ENCODE results near the gene VWA3B. TPM values are rescaled to one million over a fixed set of nuclear protein-coding genes. Genes with fewer than 3 reads are reported as not detected.

VWA3B gene
- total RNA-seq, 1 donor from 2014 or later = not detected

- H3K9me3 Mint-ChIP-seq (ENCODE audit: unreplicated experiment) = peaks cover 7% of the 10 kb centered on the region
- Histone ChIP-seq H3K9ac (ENCODE audit: low read length) (no peak overlapping the region), H3K4me3 (ENCODE audit: insufficient read depth, low read depth, low read length) (no peak overlapping the region), H3K4me1 (ENCODE audit: insufficient read depth, low read length) (peaks cover 3% of the 10 kb centered on the region), H3K27ac (ENCODE audit: low read depth, low read length) (no peak overlapping the region), H3K36me3 (ENCODE audit: insufficient read depth, low read length) (no peaks in the 10 kb centered on the region), H3K79me2 (ENCODE audit: insufficient read depth, low read length) (no peaks in the 10 kb centered on the region), H3K4me2 (ENCODE audit: low read length) (no peak overlapping the region), H3K27me3 (ENCODE audit: insufficient read depth, low read length) (peaks cover 12% of the 10 kb centered on the region), H4K20me1 (ENCODE audit: insufficient read depth, low read length) (no peaks in the 10 kb centered on the region), H2AFZ (ENCODE audit: low read depth, low read length) (no peak overlapping the region), H3K9me3 (ENCODE audit: insufficient read depth, low read depth, low read length) (no peaks in the 10 kb centered on the region)
- peaks cover 37% of the 10 kb centered on the region for H3K27me3 Mint-ChIP-seq (ENCODE audit: low read depth, unreplicated experiment)
- FAIRE-seq (no peak), DNase-seq (ENCODE audit: low read depth) (no peak)
- no peak overlapping the region for H3K4me3 Mint-ChIP-seq (ENCODE audit: unreplicated experiment)
- no peak for TF ChIP-seq EZH2 (IDR thresholded peaks at IDR 0.05; ENCODE audit: insufficient read depth, low read length)
- no peak for TF ChIP-seq CTCF (IDR thresholded peaks at IDR 0.05; ENCODE audit: insufficient read depth, low read depth, low read length)
- no peak overlapping the region for H3K27ac Mint-ChIP-seq (ENCODE audit: unreplicated experiment)
- H3K4me1 Mint-ChIP-seq (ENCODE audit: low read depth, unreplicated experiment) = peaks cover 3% of the 10 kb centered on the region
- H3K36me3 Mint-ChIP-seq (ENCODE audit: low read depth, unreplicated experiment) = no peaks in the 10 kb centered on the region
Observed at GRCh38 chr2:98341241-98341640, 254.3 kb downstream of the VWA3B start.

GRCh38 chr2:98343285-98343684 is 256.3 kb downstream of the VWA3B start:
- Mint-ChIP-seq H3K27me3 (ENCODE audit: low read depth, unreplicated experiment) (peaks cover 49% of the 10 kb centered on the region), H3K4me3 (ENCODE audit: unreplicated experiment) (no peak overlapping the region), H3K36me3 (ENCODE audit: low read depth, unreplicated experiment) (no peaks in the 10 kb centered on the region), H3K4me1 (ENCODE audit: low read depth, unreplicated experiment) (peaks cover 3% of the 10 kb centered on the region), H3K9me3 (ENCODE audit: unreplicated experiment) (peaks cover 8% of the 10 kb centered on the region), H3K27ac (ENCODE audit: unreplicated experiment) (no peak overlapping the region)
- FAIRE-seq (no peak), DNase-seq (ENCODE audit: low read depth) (no peak)
- Histone ChIP-seq H2AFZ (ENCODE audit: low read depth, low read length) (no peak overlapping the region), H3K36me3 (ENCODE audit: insufficient read depth, low read length) (no peaks in the 10 kb centered on the region), H3K4me3 (ENCODE audit: insufficient read depth, low read depth, low read length) (no peak overlapping the region), H3K4me2 (ENCODE audit: low read length) (no peak overlapping the region), H3K9me3 (ENCODE audit: insufficient read depth, low read depth, low read length) (no peaks in the 10 kb centered on the region), H4K20me1 (ENCODE audit: insufficient read depth, low read length) (no peaks in the 10 kb centered on the region), H3K9ac (ENCODE audit: low read length) (no peak overlapping the region), H3K79me2 (ENCODE audit: insufficient read depth, low read length) (no peaks in the 10 kb centered on the region), H3K27me3 (ENCODE audit: insufficient read depth, low read length) (peaks cover 27% of the 10 kb centered on the region), H3K27ac (ENCODE audit: low read depth, low read length) (no peak overlapping the region), H3K4me1 (ENCODE audit: insufficient read depth, low read length) (peaks cover 6% of the 10 kb centered on the region)
- TF ChIP-seq CTCF (IDR thresholded peaks at IDR 0.05; ENCODE audit: insufficient read depth, low read depth, low read length) (no peak), EZH2 (IDR thresholded peaks at IDR 0.05; ENCODE audit: insufficient read depth, low read length) (no peak)

- Histone ChIP-seq H3K79me2 (ENCODE audit: insufficient read depth, low read length) (no peaks in the 10 kb centered on the region), H4K20me1 (ENCODE audit: insufficient read depth, low read length) (no peaks in the 10 kb centered on the region), H3K4me3 (ENCODE audit: insufficient read depth, low read depth, low read length) (peak within 1 kb of the TSS; percentile 41), H3K36me3 (ENCODE audit: insufficient read depth, low read length) (no peaks in the 10 kb centered on the region), H3K27ac (ENCODE audit: low read depth, low read length) (no peak within 1 kb of the TSS), H3K9ac (ENCODE audit: low read length) (no peak within 1 kb of the TSS), H3K4me1 (ENCODE audit: insufficient read depth, low read length) (peaks cover 6% of the 10 kb centered on the region), H3K9me3 (ENCODE audit: insufficient read depth, low read depth, low read length) (no peaks in the 10 kb centered on the region), H2AFZ (ENCODE audit: low read depth, low read length) (peak within 1 kb of the TSS; percentile 57), H3K27me3 (ENCODE audit: insufficient read depth, low read length) (peaks cover 47% of the 10 kb centered on the region), H3K4me2 (ENCODE audit: low read length) (peak within 1 kb of the TSS; percentile 82)
- no peak for FAIRE-seq
- Mint-ChIP-seq H3K4me1 (ENCODE audit: low read depth, unreplicated experiment) (peaks cover 3% of the 10 kb centered on the region), H3K36me3 (ENCODE audit: low read depth, unreplicated experiment) (no peaks in the 10 kb centered on the region), H3K27me3 (ENCODE audit: low read depth, unreplicated experiment) (peaks cover 79% of the 10 kb centered on the region), H3K27ac (ENCODE audit: unreplicated experiment) (no peak within 1 kb of the TSS), H3K4me3 (ENCODE audit: unreplicated experiment) (peak within 1 kb of the TSS; percentile 71), H3K9me3 (ENCODE audit: unreplicated experiment) (peaks cover 19% of the 10 kb centered on the region)
- peak; percentile 90 for TF ChIP-seq EZH2 (IDR thresholded peaks at IDR 0.05; ENCODE audit: insufficient read depth, low read length)
- no peak for TF ChIP-seq CTCF (IDR thresholded peaks at IDR 0.05; ENCODE audit: insufficient read depth, low read depth, low read length)
- peak; percentile 10 for DNase-seq (ENCODE audit: low read depth)
Observed at GRCh38 chr2:98346311-98347236, 259.6 kb downstream of the VWA3B start, which contains the start of gene CNGA3. Gene CNGA3 (plus strand): TSS chr2:98346456. CDS start chr2:98369976, 23,520 bp downstream.

All from astrocyte (in vitro differentiated cells and primary cell).